ENCODE measurements around the gene ZNF324.
"Not testable (repeated sequence)": the region's sequence is repeated elsewhere in the genome, so short reads cannot be mapped to it uniquely, and the experiment has no call there.

Gene ZNF324

GRCh38 chr19:58500242-58500641 lies 33.4 kb downstream of the ZNF324 start:
- H3K4me3 ChIP-seq: peak overlapping the region in 7 of 10 experiments; percentile 56 to 68 (median 62); a peak in 13 of 20 replicates
- peak overlapping the region in 4 of 11 experiments; percentile 76 to 81 (median 80); a peak in 5 of 22 replicates for H3K27ac ChIP-seq

GRCh38 chr19:58507602-58508223 lies 40.8 kb downstream of the ZNF324 start:
- not testable (repeated sequence) for H3K4me3 ChIP-seq, H3K27ac ChIP-seq, H3K27me3 ChIP-seq, H3K9ac ChIP-seq, H3K4me2 ChIP-seq
- peaks cover 0 to 11% (median 0%) of the 10 kb centered on the region in 11 experiments; a peak in 4 of 22 replicates for H3K36me3 ChIP-seq
- peaks cover 0 to 11% (median 0%) of the 10 kb centered on the region in 11 experiments; a peak in 3 of 22 replicates for H4K20me1 ChIP-seq
- H3K4me1 ChIP-seq: peaks cover 0 to 22% (median 17%) of the 10 kb centered on the region in 10 experiments; a peak in 16 of 20 replicates
- H3K9me3 ChIP-seq (replicated peaks in 1 of 11): peaks cover 27 to 43% (median 31%) of the 10 kb centered on the region in 11 experiments

More at GRCh38 chr19:58500242-58500641, 33.4 kb downstream of the ZNF324 start:
- H3K27me3 ChIP-seq: no peaks in the 10 kb centered on the region
- peaks cover 0 to 9% (median 0%) of the 10 kb centered on the region in 11 experiments; a peak in 3 of 22 replicates for H3K9me3 ChIP-seq (replicated peaks in 1 of 11)
- H3K36me3 ChIP-seq: no peaks in the 10 kb centered on the region
- H4K20me1 ChIP-seq: no peaks in the 10 kb centered on the region
- H3K4me2 ChIP-seq: peak overlapping the region; percentile 77 to 99 (median 95); a peak in 21 of 22 replicates
- H3K9ac ChIP-seq: peak overlapping the region in 3 of 11 experiments; percentile 75 to 81 (median 79); a peak in 4 of 22 replicates
- H3K4me1 ChIP-seq: peaks cover 17 to 32% (median 26%) of the 10 kb centered on the region in 10 experiments
- TF ChIP-seq Cebpa-rat (IDR thresholded peaks at IDR 0.05): no peak

- H3K9ac ChIP-seq: peak overlapping the region in 4 of 11 experiments; percentile 18 to 46 (median 33); a peak in 5 of 22 replicates
- peak overlapping the region in 6 of 11 experiments; percentile 10 to 57 (median 37); a peak in 8 of 22 replicates for H3K27ac ChIP-seq
- H3K27me3 ChIP-seq: no peaks in the 10 kb centered on the region
- peaks cover 12 to 35% (median 31%) of the 10 kb centered on the region in 10 experiments for H3K4me1 ChIP-seq
- H3K4me2 ChIP-seq: peak overlapping the region in 9 of 11 experiments; percentile 8 to 78 (median 57); a peak in 17 of 22 replicates
- H3K9me3 ChIP-seq (replicated peaks in 1 of 11): peaks cover 27 to 43% (median 31%) of the 10 kb centered on the region in 11 experiments
- no peak for TF ChIP-seq Cebpa-rat (IDR thresholded peaks at IDR 0.05)
- peaks cover 0 to 15% (median 0%) of the 10 kb centered on the region in 11 experiments; a peak in 7 of 22 replicates for H4K20me1 ChIP-seq
- H3K36me3 ChIP-seq: peaks cover 0 to 19% (median 0%) of the 10 kb centered on the region in 11 experiments; a peak in 4 of 22 replicates
- no peak overlapping the region for H3K4me3 ChIP-seq
Observed at GRCh38 chr19:58509731-58510083, 42.8 kb downstream of the ZNF324 start.

- Histone ChIP-seq H3K36me3 (peaks cover 0 to 19% (median 2%) of the 10 kb centered on the region in 11 experiments; a peak in 11 of 22 replicates), H3K4me3 (no peak overlapping the region), H3K27ac (peak overlapping the region in 6 of 11 experiments; percentile 10 to 57 (median 37); a peak in 6 of 22 replicates), H4K20me1 (peaks cover 0 to 16% (median under 1%) of the 10 kb centered on the region in 11 experiments; a peak in 12 of 22 replicates), H3K4me1 (peaks cover 17 to 40% (median 35%) of the 10 kb centered on the region in 10 experiments), H3K27me3 (no peaks in the 10 kb centered on the region), H3K9ac (peak overlapping the region in 3 of 11 experiments; percentile 18 to 46 (median 27); a peak in 3 of 22 replicates), H3K4me2 (peak overlapping the region in 9 of 11 experiments; percentile 8 to 78 (median 57); a peak in 16 of 22 replicates), H3K9me3 (replicated peaks in 1 of 11) (peaks cover 27 to 43% (median 31%) of the 10 kb centered on the region in 11 experiments)
- TF ChIP-seq Cebpa-rat (IDR thresholded peaks at IDR 0.05): peak in 2 of 11 experiments; percentile 17 to 48; a peak in 2 of 22 replicates
Observed at GRCh38 chr19:58510084-58510862, 43.4 kb downstream of the ZNF324 start.

- Histone ChIP-seq H3K4me3 (no peak within 1 kb of the TSS), H3K27ac (peak within 1 kb of the TSS in 3 of 11 experiments; percentile 30 to 75 (median 74); a peak in 2 of 22 replicates), H3K9me3 (replicated peaks in 1 of 11) (peaks cover 22 to 29% (median 23%) of the 10 kb centered on the region in 11 experiments), H3K36me3 (peaks cover 9 to 32% (median 15%) of the 10 kb centered on the region in 11 experiments), H3K27me3 (no peaks in the 10 kb centered on the region), H4K20me1 (peaks cover 0 to 27% (median 11%) of the 10 kb centered on the region in 11 experiments; a peak in 13 of 22 replicates), H3K9ac (peak within 1 kb of the TSS in 4 of 11 experiments; percentile 10 to 71 (median 38); a peak in 5 of 22 replicates), H3K4me2 (peak within 1 kb of the TSS in 3 of 11 experiments; percentile 4 to 78 (median 7); a peak in 3 of 22 replicates), H3K4me1 (peaks cover 29 to 52% (median 46%) of the 10 kb centered on the region in 10 experiments)
- TF ChIP-seq Cebpa-rat (IDR thresholded peaks at IDR 0.05): no peak
Observed at GRCh38 chr19:58511353-58512208, 44.7 kb downstream of the ZNF324 start, which contains the start of gene SLC27A5. SLC27A5 (minus strand) TSS chr19:58511992; CDS start chr19:58511955, 37 bp downstream.

- no peak for TF ChIP-seq Cebpa-rat (IDR thresholded peaks at IDR 0.05)
- 0 out of 20 replicates have a peak overlapping the region, but pooled peaks of 2 of the 10 experiments have one; percentile 50 to 56 for H3K4me3 ChIP-seq
- peak overlapping the region; percentile 45 to 82 (median 71); a peak in 19 of 22 replicates for H3K9ac ChIP-seq
- peaks cover 17 to 36% (median 24%) of the 10 kb centered on the region in 11 experiments for H3K36me3 ChIP-seq
- peak overlapping the region; percentile 84 to 95 (median 89); a peak in 21 of 22 replicates for H3K4me2 ChIP-seq
- peaks cover 43 to 67% (median 58%) of the 10 kb centered on the region in 10 experiments for H3K4me1 ChIP-seq
- no peaks in the 10 kb centered on the region for H3K27me3 ChIP-seq
- peaks cover 5 to 13% (median 6%) of the 10 kb centered on the region in 11 experiments for H3K9me3 ChIP-seq (replicated peaks in 1 of 11)
- H3K27ac ChIP-seq: peak overlapping the region in 10 of 11 experiments; percentile 23 to 76 (median 68); a peak in 19 of 22 replicates
- H4K20me1 ChIP-seq: peaks cover 3 to 43% (median 23%) of the 10 kb centered on the region in 11 experiments; a peak in 15 of 22 replicates
Observed at GRCh38 chr19:58513213-58513693, 46.4 kb downstream of the ZNF324 start.
